Loucy (cell line): ENCODE results near the gene ARID1B.

ENCODE experiments used
- EZH2phosphoT487 ChIP-seq: fragments of 200-600 bp; IDR thresholded peaks from 2 replicates; pipeline ENCODE4 v1.6.1; 2018; ENCODE audit warnings: antibody characterized with exemption, mild to moderate bottlenecking, moderate library complexity, borderline replicate concordance
- TF ChIP-seq, protein P1 (sequence below): fragments of 200-600 bp; sonication (generic); conservative IDR thresholded peaks from 2 replicates; pipeline ENCODE4 v1.5.1; 2014; ENCODE audit warnings: mild to moderate bottlenecking, antibody characterized with exemption, low read length

- TF ChIP-seq, protein P1, sequence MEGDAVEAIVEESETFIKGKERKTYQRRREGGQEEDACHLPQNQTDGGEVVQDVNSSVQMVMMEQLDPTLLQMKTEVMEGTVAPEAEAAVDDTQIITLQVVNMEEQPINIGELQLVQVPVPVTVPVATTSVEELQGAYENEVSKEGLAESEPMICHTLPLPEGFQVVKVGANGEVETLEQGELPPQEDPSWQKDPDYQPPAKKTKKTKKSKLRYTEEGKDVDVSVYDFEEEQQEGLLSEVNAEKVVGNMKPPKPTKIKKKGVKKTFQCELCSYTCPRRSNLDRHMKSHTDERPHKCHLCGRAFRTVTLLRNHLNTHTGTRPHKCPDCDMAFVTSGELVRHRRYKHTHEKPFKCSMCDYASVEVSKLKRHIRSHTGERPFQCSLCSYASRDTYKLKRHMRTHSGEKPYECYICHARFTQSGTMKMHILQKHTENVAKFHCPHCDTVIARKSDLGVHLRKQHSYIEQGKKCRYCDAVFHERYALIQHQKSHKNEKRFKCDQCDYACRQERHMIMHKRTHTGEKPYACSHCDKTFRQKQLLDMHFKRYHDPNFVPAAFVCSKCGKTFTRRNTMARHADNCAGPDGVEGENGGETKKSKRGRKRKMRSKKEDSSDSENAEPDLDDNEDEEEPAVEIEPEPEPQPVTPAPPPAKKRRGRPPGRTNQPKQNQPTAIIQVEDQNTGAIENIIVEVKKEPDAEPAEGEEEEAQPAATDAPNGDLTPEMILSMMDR, result no peak
- TF ChIP-seq EZH2phosphoT487, result no peak
Measured at GRCh38 chr6:157224178-157224950, 447.2 kb downstream of the ARID1B start.
